Choroid plexus epithelial cell (primary cell): ENCODE measurements around the gene AP5Z1.
"Not testable (repeated sequence)": the region's sequence is repeated elsewhere in the genome, so short reads cannot be mapped to it uniquely, and the experiment has no call there.

Experiments used
- DNase-seq: peaks from one replicate; pipeline ENCODE4 v3.0.0-alpha.2; 2010; ENCODE audit warnings: low read depth
- H3K4me3 ChIP-seq: 2 replicates; pipeline ENCODE4 v1.5.1; 2011; ENCODE audit warnings: low read depth, mild to moderate bottlenecking, control low read depth, low read length, moderate library complexity
- CTCF ChIP-seq: conservative IDR thresholded peaks from 2 replicates; pipeline ENCODE4 v1.5.1; 2011; ENCODE audit warnings: low read depth, mild to moderate bottlenecking, control low read depth, inconsistent platforms, low read length, moderate library complexity

AP5Z1 gene

GRCh38 chr7:4801839-4802231 is 26.4 kb downstream of the AP5Z1 start:
- TF ChIP-seq CTCF = no peak
- no peak for DNase-seq
- H3K4me3 ChIP-seq = no peak overlapping the region

- not testable (repeated sequence) for DNase-seq, H3K4me3 ChIP-seq
These were observed 27.2 kb downstream of the AP5Z1 start for GRCh38 chr7:4802577-4802976.

- no peak overlapping the region for H3K4me3 ChIP-seq
- no peak for TF ChIP-seq CTCF
- DNase-seq = no peak
These were observed 28.2 kb downstream of the AP5Z1 start for GRCh38 chr7:4803397-4804241.

GRCh38 chr7:4805110-4805983 is 29.9 kb downstream of the AP5Z1 start:
- no peak overlapping the region for H3K4me3 ChIP-seq
- TF ChIP-seq CTCF = no peak
- no peak for DNase-seq

GRCh38 chr7:4805984-4806300 is 30.5 kb downstream of the AP5Z1 start:
- TF ChIP-seq CTCF = no peak
- H3K4me3 ChIP-seq = no peak overlapping the region
- DNase-seq = no peak

- TF ChIP-seq CTCF = no peak
- no peak overlapping the region for H3K4me3 ChIP-seq
- DNase-seq = no peak
These were observed 31.7 kb downstream of the AP5Z1 start for GRCh38 chr7:4806983-4807597.

GRCh38 chr7:4807598-4808016 is 32.2 kb downstream of the AP5Z1 start:
- no peak for TF ChIP-seq CTCF
- H3K4me3 ChIP-seq = no peak overlapping the region
- no peak for DNase-seq
